OCI-LY7 (cell line): ENCODE data around the gene TM9SF2. TPM values are rescaled to one million over a fixed set of nuclear protein-coding genes. Genes with fewer than 3 reads are reported as not detected.
A peak's percentile ranks its signal among the peaks of the same experiment; 100 is the strongest.

Experiments used
- BruUV-seq: library from RNA; stranded (reverse); fragments of 400-500 nt; replicated peaks from 2 replicates; lab custom pipeline; 2021; lab: Mats Ljungman, UMichigan
- CTCF ChIA-PET: fragments of 300-600 bp; sonication (Branson Sonifier 250); formaldehyde crosslinking; loops from one replicate; lab custom pipeline; 2022; ENCODE audit warnings: antibody characterized with exemption; ENCODE audit not compliant: unreplicated experiment; lab: Charles Lee
- POLR2A ChIA-PET: fragments of 300-600 bp; sonication (Branson Sonifier 250); formaldehyde crosslinking; loops from one replicate; lab custom pipeline; 2022; ENCODE audit warnings: antibody characterized with exemption; lab: Charles Lee
- DNase-seq: peaks from one replicate; pipeline ENCODE4 v3.0.0-alpha.2; 2015; ENCODE audit warnings: low spot score
- H2AFZ ChIP-seq: fragments of 200-600 bp; sonication (generic), shearing (Covaris generic); 2 replicates; pipeline ENCODE4 v1.6.1; 2014; ENCODE audit warnings: mild to moderate bottlenecking, antibody characterized with exemption, low read length, moderate library complexity
- H3K27ac ChIP-seq: fragments of 200-600 bp; sonication (generic); 2 replicates; pipeline ENCODE4 v1.5.1; 2014; ENCODE audit warnings: mixed run types, low read depth, mild to moderate bottlenecking, moderate library complexity, low read length, inconsistent platforms; ENCODE audit not compliant: poor library complexity, severe bottlenecking
- H3K36me3 ChIP-seq: fragments of 200-600 bp; sonication (generic); 2 replicates; pipeline ENCODE4 v1.6.1; 2014; ENCODE audit warnings: mild to moderate bottlenecking, antibody characterized with exemption, low read length, moderate library complexity, mixed read lengths; ENCODE audit not compliant: insufficient read depth
- H3K4me1 ChIP-seq: fragments of 200-600 bp; sonication (generic); 2 replicates; pipeline ENCODE4 v1.5.1; 2014; ENCODE audit warnings: mild to moderate bottlenecking, low read length; ENCODE audit not compliant: insufficient read depth, poor library complexity, severe bottlenecking
- H3K4me2 ChIP-seq: fragments of 200-600 bp; sonication (generic); 2 replicates; pipeline ENCODE4 v1.6.1; 2014; ENCODE audit warnings: mild to moderate bottlenecking, low read length
- H3K4me3 ChIP-seq: fragments of 200-600 bp; sonication (generic); 2 replicates; pipeline ENCODE4 v1.5.1; 2014; ENCODE audit warnings: mild to moderate bottlenecking, low read depth, low read length; ENCODE audit not compliant: poor library complexity, severe bottlenecking
- H3K79me2 ChIP-seq: fragments of 200-600 bp; sonication (generic); 2 replicates; pipeline ENCODE4 v1.6.1; 2016; ENCODE audit warnings: low read depth, mild to moderate bottlenecking, low read length, moderate library complexity, mixed read lengths; ENCODE audit not compliant: insufficient read depth
- H3K9me2 ChIP-seq: fragments of 200-600 bp; sonication (generic); 2 replicates; pipeline ENCODE4 v1.6.1; 2016; ENCODE audit warnings: mild to moderate bottlenecking, low read length, mixed read lengths; ENCODE audit not compliant: insufficient read depth
- H3K9me3 ChIP-seq: fragments of 200-600 bp; sonication (generic); 2 replicates; pipeline ENCODE4 v1.6.1; 2014; ENCODE audit warnings: mild to moderate bottlenecking, mixed run types, low read length, mixed read lengths
- H4K20me1 ChIP-seq: fragments of 200-600 bp; sonication (generic); 2 replicates; pipeline ENCODE4 v1.6.1; 2014; ENCODE audit warnings: mild to moderate bottlenecking, antibody characterized with exemption, low read length, moderate library complexity, mixed read lengths; ENCODE audit not compliant: insufficient read depth
- CTCF ChIP-seq: fragments of 200-600 bp; sonication (generic); conservative IDR thresholded peaks from 2 replicates; pipeline ENCODE4 v1.5.1; 2014; ENCODE audit warnings: mild to moderate bottlenecking, antibody characterized with exemption, low read length, moderate library complexity, mixed read lengths
- EZH2phosphoT487 ChIP-seq: fragments of 200-600 bp; sonication (generic); IDR thresholded peaks from 2 replicates; pipeline ENCODE4 v1.6.1; 2018; ENCODE audit warnings: low read depth, borderline replicate concordance, mild to moderate bottlenecking, mixed run types, antibody characterized with exemption, low read length, moderate library complexity, mixed read lengths
- intact Hi-C: fragments of 100-400 bp; cut with micrococcal nuclease; formaldehyde crosslinking; loops from one replicate; pipeline ENCODE4 v1.10.0; 2022; ENCODE audit not compliant: unreplicated experiment
- total RNA-seq, 2 experiments: library from RNA; depleted of rRNA in 1 of 2; stranded (reverse); fragments of >200 nt in 1 of 2; shearing (Covaris generic) in 1 of 2; gene quantifications; 2 replicates each; pipeline ENCODE4 v1.2.3, GENCODE V29; 2014 to 2022

Gene TM9SF2
- total RNA-seq, 2 experiments from 2014 or later, result 17.8 to 27.3 TPM

GRCh38 chr13:99604636-99605035 is 103.4 kb downstream of the TM9SF2 start:
- no peaks in the 10 kb centered on the region for H3K9me3 ChIP-seq
- BruUV-seq, result no TSS peak
- no peaks in the 10 kb centered on the region for H3K79me2 ChIP-seq
- H3K27ac ChIP-seq, result no peak overlapping the region
- ChIA-PET POLR2A (no interaction called here), CTCF (no interaction called here)
- no peak for DNase-seq
- intact Hi-C loops, result loop anchor here (5.0 to 10.0 kb wide), 3 partner anchors 102 to 1070 kb away; partner anchors contain the start of genes TM9SF2 and TMTC4
- no peak overlapping the region for H3K4me2 ChIP-seq
- H3K4me3 ChIP-seq, result no peak overlapping the region
- no peaks in the 10 kb centered on the region for H3K9me2 ChIP-seq
- no peak overlapping the region for H2AFZ ChIP-seq
- no peak for TF ChIP-seq EZH2phosphoT487
- no peak for TF ChIP-seq CTCF
- peaks cover 14% of the 10 kb centered on the region for H3K4me1 ChIP-seq
- H4K20me1 ChIP-seq, result no peaks in the 10 kb centered on the region
- H3K36me3 ChIP-seq, result no peaks in the 10 kb centered on the region

- no peaks in the 10 kb centered on the region for H3K79me2 ChIP-seq
- H4K20me1 ChIP-seq, result no peaks in the 10 kb centered on the region
- peak overlapping the region; percentile 75 for H3K4me3 ChIP-seq
- no peaks in the 10 kb centered on the region for H3K36me3 ChIP-seq
- ChIA-PET CTCF (no interaction called here), POLR2A (interaction anchor here (0.6 to 0.8 kb wide), 5 partner anchors 32 to 291 kb away, joined by 3 to 4 read pairs (median 3); no protein-coding TSS in a partner anchor)
- intact Hi-C loops, result loop anchor here (5.0 to 10.0 kb wide), 3 partner anchors 103 to 1069 kb away; partner anchors contain the start of genes TM9SF2 and TMTC4
- H3K9me2 ChIP-seq, result no peaks in the 10 kb centered on the region
- H3K9me3 ChIP-seq, result no peaks in the 10 kb centered on the region
- peak overlapping the region; percentile 99 for H3K4me2 ChIP-seq
- H3K27ac ChIP-seq, result peak overlapping the region; percentile 17
- no TSS peak for BruUV-seq
- peaks cover 24% of the 10 kb centered on the region for H3K4me1 ChIP-seq
- peak; percentile 31; the same call in 1 of the 2 replicates for TF ChIP-seq CTCF
- no peak for TF ChIP-seq EZH2phosphoT487
- H2AFZ ChIP-seq, result peak overlapping the region; percentile 93
- DNase-seq, result peak; percentile 63
Measured at GRCh38 chr13:99605420-99606323, 104.4 kb downstream of the TM9SF2 start.
